HTR-8/SVneo (cell line): ENCODE data around the gene TIPARP.
A peak's percentile ranks its signal among the peaks of the same experiment; 100 is the strongest.

Source experiments
- DNase-seq: peaks from one replicate; pipeline ENCODE4 v3.0.0; 2011; ENCODE audit warnings: low spot score, mixed read lengths; ENCODE audit not compliant: insufficient read length
- FAIRE-seq: peaks from 2 replicates; lab custom pipeline; 2011; peaks lifted over from hg19 to GRCh38; lab: Jason Lieb, UNC

Gene TIPARP

GRCh38 chr3:156674911-156675829 is 780 bp downstream of the TIPARP start:
- DNase-seq (no peak), FAIRE-seq (no peak)

GRCh38 chr3:156675830-156676767 is 1.7 kb downstream of the TIPARP start:
- FAIRE-seq (peak; percentile 26), DNase-seq (no peak)

DNA sequence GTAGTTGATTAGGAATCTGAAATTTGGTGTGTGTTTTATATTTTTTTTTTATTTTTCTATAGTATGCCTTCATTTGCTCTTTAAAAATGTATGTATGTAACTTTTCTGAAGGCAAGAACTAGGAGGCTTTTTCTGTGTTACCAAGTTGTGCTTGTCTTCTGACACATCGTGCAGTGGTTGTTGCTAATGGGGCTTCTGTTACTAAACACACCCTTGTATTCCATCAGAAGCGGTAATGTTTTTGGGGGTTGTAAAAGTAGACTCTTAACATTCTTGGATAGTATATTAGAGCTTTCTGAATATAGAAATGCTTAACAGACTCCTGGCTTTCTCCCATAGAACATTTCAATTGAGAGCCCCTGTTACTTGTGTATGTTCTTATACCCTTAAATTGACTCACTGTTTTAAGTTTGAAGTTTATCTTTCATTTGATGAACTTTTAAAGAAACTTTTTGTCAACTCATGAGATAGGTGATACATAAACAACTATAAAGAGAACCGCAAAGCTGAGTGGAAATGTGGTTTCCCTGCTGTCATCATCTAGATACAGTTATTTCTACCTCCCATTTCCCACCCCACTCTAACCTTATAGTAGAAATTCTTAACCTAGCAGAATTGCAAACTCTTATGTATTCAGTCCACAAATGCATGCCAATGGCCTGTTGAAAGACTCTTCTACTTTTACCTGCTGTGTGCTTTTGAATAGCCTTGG is 2.5 kb downstream of the TIPARP start:
- DNase-seq: no peak
- no peak for FAIRE-seq

DNA sequence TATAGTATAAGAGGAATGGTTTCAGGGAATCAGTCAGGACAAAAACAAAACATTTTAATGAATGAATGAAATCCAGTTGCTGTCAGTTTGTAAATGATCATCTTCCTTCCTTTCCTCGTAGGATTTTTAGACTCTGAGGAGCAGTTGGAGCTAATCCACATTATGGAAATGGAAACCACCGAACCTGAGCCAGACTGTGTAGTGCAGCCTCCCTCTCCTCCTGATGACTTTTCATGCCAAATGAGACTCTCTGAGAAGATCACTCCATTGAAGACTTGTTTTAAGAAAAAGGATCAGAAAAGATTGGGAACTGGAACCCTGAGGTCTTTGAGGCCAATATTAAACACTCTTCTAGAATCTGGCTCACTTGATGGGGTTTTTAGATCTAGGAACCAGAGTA is 3.1 kb downstream of the TIPARP start:
- no peak for DNase-seq
- no peak for FAIRE-seq

DNA sequence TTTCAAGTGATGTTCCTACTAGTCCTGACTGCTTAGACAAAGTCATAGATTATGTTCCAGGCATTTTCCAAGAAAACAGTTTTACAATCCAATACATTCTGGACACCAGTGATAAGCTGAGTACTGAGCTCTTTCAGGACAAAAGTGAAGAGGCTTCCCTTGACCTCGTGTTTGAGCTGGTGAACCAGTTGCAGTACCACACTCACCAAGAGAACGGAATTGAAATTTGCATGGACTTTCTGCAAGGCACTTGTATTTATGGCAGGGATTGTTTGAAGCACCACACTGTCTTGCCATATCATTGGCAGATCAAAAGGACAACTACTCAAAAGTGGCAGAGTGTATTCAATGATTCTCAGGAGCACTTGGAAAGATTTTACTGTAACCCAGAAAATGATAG is 3.8 kb downstream of the TIPARP start:
- no peak for DNase-seq

GRCh38 chr3:156680243-156680914 is 6.0 kb downstream of the TIPARP start:
- FAIRE-seq: no peak
- DNase-seq: no peak

More for the DNA sequence above, 3.8 kb downstream of the TIPARP start:
- no peak for FAIRE-seq

DNA sequence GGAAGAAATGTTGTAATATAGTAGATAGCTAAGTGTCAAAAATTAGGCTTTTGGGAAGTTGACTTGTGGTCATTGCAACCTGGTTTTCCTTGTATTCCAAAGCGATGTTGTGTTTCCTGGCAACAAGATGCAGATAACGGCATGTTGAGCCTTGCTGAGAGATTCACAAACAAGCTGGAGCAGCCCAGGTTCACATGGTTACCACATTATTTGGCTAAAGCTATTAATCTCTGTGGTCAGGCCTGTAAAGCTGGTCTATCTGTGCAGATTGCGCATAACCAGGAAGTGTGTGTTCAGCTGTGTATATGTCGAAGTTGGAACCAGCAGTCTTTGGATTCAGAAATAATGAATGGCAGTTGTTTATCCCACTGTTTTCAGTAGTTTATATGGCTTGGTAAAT is 6.6 kb downstream of the TIPARP start:
- no peak for FAIRE-seq
- DNase-seq: no peak

DNA sequence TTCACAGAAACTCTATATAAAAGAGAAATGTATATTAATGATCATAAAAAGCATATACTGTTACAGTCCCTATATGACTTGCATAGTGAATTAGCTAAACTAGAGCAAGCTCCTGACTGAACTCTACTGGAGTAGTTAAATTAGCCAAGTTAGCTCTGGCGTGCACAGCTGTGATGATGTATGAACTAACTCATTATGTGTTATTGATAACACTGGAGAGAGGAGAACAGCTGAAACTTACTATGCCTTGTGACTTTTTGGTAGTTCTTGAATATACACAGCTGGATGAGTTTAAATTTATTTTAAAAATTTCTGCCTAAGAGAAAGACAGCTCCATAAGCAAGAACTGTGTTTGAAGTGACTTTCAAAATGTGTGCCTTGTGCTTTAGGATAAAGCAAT is 8.1 kb downstream of the TIPARP start:
- no peak for DNase-seq
- no peak for FAIRE-seq

DNA sequence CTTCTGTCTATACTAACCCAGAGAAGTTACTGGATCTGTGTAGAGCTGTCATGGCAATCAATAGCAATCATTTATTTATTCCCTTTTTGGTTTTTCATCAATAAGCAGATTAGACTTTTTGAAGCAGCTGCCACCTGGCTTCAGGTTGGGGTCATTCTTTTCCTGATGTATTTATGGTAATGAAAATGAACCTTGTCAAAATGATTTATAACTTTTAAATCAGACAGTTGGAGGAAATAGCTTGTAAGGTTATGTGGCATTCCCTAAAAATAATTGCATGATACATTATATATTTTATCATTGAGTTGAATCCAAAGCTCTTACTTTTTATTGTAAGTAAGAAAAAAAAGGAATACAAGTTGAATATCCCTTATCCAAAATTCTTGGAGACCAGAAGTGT is 8.6 kb downstream of the TIPARP start:
- DNase-seq (no peak), FAIRE-seq (no peak)

GRCh38 chr3:156685198-156685597 is 10.8 kb downstream of the TIPARP start:
- FAIRE-seq (no peak), DNase-seq (no peak)

GRCh38 chr3:156685752-156686151 is 11.4 kb downstream of the TIPARP start:
- FAIRE-seq (no peak), DNase-seq (no peak)

DNA sequence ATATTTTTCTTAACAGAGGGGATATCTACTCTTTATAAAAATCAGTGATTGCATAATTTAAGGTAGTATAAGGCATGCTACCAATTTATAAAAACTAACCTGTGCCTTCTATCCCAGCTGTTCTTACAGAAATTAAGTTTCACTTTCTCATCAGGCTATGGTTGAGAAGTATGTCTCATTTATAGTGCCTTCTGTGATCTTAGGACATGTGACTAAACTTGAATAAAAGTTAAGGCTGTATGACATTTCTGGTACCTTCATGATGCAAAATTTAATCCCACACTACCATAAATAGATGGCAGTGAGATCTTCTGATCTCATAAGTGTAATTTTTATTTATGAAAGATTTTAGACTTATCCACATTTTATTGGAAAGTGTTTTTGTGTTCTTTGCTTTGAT is 12.6 kb downstream of the TIPARP start:
- FAIRE-seq: no peak
- no peak for DNase-seq

DNA sequence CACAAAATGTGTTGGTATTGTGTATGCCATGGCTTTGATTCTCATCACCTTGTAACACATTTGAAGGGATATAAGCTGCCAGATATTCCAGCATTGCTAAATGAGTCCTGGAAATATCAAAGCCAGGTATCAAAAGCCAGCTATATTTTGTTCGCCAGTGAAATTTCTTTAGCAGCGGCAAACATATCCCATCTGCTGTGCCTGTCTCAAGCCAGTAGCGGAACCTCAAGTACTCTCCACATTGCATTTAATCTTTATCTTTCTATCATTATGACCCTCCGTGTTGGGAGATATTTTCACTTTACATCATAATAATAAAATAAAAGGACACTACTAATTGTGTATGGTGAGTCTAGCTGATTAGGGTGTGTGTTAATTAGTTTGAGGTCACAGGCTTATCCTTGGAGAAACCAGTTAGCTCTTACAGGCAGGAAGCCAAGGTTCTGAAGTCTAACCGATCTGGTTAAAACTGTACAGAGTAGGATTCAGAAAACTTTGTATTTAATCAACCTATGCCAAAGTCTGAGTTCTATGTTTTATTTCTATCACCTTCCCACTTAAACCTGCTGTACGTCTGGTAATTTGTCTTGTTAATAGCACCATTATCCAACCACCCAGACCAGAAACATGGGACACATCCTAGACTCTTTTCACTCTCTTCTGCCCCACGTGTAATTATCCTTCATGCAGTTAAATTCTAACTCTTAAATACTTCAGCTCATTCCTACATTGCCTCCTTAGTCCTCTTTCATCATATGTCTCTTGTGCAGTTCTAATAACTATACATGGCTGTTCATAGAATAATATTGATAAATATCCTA is 14.5 kb downstream of the TIPARP start:
- DNase-seq: no peak
- no peak for FAIRE-seq

DNA sequence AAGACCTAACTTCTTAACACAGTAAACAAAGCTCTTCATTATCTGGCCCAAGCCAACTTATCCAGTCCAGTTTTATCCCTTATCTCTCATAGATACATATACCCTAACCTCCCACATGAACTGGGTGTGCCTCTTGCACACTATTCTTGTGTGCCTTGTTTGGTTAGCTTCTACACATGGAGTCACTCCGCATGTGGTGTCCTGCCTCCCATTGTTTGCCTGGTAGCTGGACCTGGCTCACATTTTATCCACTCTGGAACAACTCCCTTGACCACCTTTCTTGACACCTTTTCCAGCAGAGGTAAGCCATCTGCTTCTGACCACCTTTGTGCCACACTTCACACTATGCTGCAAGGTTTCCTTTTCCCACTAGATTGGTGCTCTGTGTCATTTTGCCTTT is 15.2 kb downstream of the TIPARP start:
- peak; percentile 23 for FAIRE-seq

DNA sequence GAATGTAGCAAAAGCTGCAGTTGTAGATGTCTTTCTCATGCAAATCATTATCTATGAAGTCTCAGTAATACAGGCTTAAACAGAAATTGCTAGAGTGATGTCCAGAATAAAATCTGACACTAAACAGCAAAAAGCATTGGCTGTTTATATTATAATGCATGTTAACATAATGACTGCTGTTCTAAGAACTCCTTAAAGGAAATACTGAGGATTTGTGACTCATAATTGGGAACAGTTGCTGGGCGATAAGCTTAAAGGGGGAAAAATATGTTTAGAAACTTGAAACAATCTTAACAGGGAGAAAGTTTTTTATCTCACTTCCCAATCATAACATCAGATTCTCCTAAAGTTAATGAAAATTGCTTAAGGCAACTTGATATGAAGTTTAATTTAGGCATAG is 17.5 kb downstream of the TIPARP start:
- FAIRE-seq (no peak), DNase-seq (peak; percentile 10)

More for the DNA sequence above, 15.2 kb downstream of the TIPARP start:
- no peak for DNase-seq

GRCh38 chr3:156693166-156693565 is 18.8 kb downstream of the TIPARP start:
- FAIRE-seq: no peak
- no peak for DNase-seq

GRCh38 chr3:156694536-156694935 is 20.1 kb downstream of the TIPARP start:
- FAIRE-seq (no peak), DNase-seq (no peak)

- DNase-seq (no peak), FAIRE-seq (no peak)
Measured at GRCh38 chr3:156702367-156702766, 28.0 kb downstream of the TIPARP start.
